Glomerular visceral epithelial cell (primary cell): ENCODE measurements around the gene STK24.
"Not testable (repeated sequence)": the region's sequence is repeated elsewhere in the genome, so short reads cannot be mapped to it uniquely, and the experiment has no call there.

ENCODE experiments used
- DNase-seq: peaks from one replicate; pipeline ENCODE4 v3.0.0-alpha.2; 2016; ENCODE audit errors: extremely low spot score

The STK24 gene

DNA sequence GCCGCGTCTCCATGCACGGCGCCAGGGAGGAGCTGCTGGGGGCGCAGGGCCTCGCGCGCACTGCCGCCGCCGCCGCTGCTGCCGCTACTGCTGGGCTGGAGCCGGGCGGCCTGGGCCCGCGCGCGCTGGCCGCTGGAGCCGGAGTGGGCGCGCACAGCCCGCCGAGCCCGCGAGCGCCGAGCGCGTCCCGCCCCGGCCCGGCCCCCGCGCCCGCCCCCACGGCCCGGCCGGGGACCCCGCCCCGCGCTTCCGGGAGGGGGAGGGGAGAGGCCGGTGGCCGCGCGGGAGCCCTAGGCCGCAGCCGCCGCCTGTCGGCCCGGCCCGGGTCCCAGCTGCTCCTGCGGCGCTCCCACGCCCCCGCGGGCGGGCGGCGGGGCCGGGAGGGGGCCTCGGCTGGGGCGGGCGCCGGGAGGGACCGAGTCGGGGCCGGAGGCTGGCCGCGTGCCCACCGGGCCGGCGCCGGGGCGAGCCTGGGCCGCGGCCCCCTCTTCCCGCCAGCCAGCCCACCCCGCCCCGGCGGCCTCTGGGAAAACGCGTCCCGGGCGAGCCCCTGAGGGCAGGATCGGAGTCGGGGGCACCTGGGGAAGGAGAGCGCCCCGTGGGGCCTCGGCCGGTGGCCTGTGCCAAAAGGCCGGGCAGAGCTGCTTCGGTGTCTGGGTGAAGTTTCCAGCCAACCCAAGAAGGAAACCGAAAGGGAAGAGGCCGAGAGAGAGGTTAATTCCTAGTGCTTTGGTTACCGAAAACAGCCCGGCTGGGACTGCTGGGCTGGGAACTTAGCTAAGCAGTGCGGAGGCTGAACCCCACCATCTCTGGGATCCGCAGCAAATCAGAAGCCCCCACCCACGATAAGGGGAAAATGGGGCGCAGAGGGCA lies at the start of gene STK24:
Gene STK24 (minus strand): TSS at position 145 of the 873 bp plus-strand sequence. CDS start 321 bp downstream, outside the sequence.
- DNase-seq = peak; percentile 84

DNA sequence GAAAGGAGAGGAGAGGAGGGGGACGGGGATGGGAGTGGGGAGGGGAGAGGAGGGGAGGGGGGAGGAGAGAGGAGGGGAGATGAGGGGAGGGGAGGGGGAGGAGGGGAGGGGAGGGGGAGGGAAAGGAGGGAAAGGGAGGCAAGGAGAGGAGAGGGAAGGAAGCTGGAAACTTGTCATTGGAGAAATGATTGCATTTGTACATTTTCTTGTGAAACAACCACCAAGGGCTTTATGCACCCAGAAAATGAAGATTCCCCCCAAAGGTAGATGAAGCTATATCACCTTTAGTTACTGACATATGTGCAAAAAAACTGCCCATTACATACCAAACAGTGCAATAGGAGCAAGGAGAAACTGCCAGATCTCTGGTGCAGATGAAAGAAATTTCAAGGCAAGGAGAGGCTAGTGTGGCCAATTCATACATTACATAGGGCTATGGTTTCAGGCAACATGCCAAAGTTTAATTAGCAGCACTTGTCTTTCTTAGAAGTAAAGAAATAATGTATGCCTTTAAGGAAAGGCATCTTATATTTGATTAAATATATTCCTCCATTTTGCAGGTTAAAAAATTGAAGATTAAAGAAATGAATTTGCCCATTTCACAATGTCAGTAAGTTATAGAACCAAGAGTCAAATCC lies 49.5 kb upstream of the STK24 start:
- DNase-seq = no peak

DNA sequence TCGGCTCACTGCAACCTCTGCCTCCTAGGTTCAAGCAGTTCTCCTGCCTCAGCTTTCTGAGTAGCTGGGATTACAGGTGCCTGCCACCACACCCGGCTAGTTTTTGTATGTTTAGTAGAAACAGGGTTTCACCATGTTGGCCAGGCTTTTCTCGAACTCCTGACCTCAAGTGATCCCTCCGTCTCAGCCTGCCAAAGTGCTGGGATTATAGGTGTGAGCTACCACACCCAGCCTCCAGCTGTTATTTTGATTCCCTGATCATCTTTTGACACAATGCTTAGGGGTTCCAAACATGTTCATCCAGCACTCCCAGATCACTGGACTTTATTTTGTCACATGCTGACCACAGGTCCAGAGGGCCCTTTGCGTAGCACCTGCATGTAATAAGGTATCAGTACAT lies 47.7 kb upstream of the STK24 start:
- not testable (repeated sequence) for DNase-seq

DNA sequence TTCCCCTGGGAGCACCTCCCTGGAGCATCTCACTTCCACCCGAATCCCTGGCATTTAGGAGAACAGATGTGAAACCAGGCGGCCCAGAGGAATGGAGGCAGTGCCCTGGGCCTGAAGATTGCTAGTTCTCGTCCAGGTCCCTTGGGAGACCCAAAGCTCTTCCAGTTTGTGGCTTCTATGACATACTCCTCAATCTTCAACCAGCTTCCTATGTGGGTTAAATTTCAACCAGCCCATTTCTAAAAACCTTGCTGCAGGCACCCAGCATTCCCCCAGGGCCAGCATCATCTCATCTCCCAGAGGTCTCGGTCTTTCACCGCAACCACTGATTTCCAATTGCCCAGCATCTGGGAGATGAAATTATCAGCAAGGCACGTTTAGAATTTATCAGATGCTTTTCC lies 46.0 kb upstream of the STK24 start:
- DNase-seq = no peak

DNA sequence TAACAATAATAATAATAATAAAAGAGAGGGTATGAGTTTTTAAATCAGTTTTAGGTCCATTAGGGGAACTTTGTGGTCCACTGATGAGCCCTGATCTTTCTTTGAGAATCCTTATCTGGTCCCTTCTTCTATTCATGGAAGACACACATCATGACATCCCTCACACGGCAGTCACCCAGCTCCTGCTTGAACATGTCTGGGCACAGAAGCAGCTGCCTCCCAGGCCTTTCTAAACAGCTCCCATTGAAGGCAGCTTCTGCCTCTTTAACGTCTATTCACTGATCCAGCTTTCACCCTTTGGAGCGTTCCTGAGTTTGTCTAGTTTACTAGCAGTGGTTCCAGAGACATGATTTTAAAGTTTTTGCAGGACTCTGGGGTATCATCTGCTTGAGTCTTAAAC lies 42.6 kb upstream of the STK24 start:
- no peak for DNase-seq

DNA sequence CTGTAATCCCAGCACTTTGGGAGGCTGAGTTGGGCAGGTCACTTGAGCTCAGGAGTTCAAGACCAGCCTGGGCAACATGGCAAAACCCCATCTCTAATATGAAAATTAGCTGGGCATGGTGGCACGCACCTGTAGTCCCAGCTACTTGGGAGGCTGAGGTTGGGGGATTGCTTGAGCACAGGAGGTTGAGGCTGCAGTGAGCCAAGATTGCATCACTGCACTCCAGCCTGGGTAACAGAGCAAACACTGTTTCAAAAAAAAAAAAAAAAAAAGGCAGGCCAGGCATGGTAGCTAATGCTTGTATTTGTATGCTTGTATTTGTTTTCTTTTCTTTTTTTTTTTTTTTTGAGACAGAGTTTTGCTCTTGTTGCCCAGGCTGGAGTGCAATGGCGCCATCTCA lies 38.7 kb upstream of the STK24 start:
- DNase-seq = not testable (repeated sequence)

DNA sequence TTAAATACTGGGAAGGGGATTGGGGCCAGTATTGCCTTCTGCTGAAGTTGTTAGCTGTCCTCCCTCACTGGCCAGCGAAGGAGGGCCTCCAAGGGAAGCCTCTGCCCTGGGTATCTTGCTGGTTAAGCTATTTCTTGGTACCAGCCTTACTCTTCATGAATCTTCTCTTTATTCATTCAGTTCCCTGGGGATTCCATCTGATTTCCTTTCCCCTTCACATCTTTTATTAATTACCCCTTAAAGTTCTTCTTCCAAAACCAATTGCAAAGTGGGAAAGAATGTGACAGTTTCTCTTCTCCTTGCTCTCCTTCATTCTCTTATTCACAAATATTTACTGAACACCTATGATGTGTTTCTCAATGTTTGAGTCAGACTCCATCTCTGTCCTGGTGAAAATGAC lies 36.7 kb upstream of the STK24 start:
- DNase-seq = no peak

DNA sequence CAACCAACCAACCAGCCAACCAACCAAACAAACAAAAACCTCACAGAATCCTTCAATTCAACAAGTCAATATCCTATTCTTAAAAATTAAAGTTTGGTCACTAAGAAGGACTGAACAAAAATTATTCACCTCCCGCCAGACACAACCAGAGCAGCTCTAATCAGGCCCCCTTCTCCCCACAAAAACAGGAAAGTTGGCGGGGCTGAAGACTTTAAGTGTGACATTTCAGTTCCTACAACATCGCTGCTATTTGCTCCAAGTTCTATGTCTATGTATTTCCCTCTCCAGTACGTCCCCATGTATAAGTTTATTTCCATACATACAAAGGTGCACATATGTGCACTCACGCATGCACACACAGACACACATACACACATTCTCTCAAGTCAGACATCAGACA lies 32.8 kb upstream of the STK24 start:
- no peak for DNase-seq

DNA sequence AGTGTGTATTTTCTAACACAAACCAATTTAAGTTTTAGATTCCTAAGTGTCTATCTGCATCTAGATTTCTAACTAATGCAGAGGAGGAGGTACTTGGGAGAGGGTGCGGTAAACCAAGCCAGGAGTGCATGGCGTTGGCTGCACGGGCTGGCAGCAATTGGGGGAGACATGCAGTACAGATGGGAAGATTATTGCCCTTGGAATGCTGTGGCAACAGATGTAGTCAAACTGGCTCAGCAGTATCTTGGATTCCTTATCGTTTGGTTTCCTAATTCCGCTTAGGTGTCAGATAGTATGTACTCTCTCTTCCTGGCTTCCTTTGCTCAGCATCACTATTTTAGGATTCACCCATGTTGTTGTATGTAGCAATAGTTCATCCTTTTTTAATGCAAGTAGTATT lies 29.4 kb upstream of the STK24 start:
- no peak for DNase-seq

DNA sequence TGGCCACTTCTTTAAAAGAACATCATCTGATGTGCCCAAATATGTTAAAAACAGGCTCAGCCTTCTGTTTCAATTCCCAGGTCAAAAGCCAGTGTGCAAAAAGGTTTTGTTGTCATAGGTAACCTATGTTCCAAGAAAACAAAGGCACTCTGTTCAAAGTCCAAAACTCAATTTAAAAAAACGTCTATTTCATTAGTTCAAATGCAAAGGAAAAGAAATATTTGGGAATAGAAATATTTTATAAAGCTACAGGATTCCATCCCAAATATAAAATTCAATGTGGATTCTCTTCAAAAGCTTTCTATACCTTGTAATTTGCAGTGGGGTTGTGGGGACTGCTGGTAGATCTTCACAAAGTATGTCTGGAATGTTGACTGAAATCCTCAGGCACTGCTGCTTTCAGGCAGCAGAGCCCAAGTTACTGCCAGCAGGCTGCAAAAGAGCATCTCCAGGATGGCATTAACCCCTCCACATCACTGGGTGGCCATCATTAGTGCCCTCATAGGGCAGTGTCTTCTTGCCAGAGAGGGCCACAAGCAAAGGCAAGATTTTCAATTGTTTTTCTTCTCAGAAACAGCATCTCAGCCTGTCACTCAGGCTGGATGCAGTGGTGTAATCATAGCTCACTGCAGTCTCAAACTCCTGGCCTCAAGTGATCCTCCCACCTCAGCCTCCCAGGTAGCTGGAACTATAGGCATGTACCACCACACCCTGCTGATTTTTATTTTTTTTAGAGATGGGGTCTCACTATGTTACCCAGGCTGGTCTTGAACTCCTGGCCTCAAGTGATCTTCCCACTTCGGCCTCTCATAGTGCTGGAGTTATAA lies 22.8 kb upstream of the STK24 start:
- DNase-seq = no peak

DNA sequence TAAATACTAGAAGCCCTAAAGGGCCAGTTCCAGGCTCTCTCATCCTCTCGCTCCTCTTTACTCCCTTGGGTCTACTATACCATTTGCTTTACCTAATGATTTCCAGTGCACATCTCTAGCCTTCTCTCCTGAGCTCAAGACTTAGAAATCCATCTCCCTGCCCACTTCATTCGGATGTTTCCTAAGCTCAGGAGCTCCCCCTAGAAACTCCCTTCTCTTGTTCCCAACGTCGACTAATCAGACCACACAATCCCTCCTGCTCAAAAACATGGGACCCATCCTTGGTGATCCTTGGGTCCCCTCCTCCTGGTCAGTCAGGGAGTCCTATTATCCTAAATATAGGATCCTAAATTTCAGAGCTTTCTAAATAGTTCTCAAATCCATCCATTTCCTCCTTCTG lies 21.1 kb upstream of the STK24 start:
- DNase-seq = no peak

DNA sequence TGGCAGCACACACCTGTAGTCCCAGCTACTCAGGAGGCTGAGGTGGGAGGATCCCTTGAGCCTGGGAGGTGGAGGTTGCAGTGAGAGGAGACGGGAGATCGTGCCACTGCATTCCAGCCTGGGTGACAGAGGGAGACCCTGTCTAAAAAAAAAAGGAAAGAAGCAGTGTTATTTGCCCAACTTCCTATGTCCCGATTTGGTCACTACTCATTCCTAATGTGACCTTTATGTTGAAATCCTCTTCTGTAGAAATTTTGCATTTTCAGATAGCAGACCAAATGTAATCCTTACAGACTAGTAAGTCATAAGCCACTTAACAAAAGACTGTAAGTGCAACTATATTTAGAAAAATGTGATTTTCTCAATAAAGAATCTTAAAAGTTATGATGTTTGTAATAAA lies 18.2 kb upstream of the STK24 start:
- no peak for DNase-seq

DNA sequence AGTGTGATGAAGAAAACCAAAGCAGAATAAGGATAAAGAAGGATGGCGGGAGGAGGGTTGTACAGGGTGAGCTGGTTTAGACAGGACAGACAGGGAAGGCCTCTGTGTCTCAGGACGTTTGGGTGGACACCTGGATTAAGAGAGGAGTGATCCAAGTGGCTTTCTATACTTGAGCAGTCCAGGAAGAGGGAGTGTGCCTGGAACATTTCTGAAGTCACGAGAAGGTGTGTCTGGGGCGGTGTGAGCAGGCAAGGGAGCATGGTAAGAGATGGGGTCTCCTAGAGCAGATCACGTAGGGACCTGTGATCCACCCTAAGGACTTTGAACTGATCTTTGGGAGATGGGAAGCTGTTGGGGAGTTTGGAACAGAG lies 15.4 kb upstream of the STK24 start:
- DNase-seq = no peak

DNA sequence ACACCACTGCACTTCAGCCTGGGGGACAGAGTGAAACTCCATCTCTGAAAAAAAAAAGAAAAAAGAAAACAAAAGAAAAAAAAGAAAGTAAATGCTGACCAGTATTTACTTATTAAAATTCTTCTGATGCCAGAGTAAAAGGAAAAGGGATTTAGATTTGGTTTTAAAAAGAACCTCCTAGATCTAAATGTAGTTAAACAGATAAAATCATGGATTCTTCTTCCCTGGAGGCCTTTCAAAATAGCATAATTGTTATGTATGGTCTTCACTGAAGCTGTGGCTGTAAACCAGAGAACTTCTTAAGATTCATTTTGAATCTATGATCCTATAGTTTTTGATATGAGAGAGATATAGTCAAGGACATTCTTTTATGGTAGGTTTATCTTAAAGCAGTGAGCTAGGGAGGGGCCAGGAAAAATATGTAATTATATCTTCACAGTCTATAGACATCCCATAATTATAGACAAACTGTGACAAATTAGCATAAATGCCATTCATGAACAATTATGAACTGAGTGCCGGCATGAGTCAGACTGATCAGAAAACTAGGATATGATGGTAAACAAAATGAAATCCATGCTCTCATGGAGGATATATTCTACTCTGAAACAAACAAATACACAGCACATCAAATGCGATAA lies 14.9 kb upstream of the STK24 start:
- DNase-seq = no peak

DNA sequence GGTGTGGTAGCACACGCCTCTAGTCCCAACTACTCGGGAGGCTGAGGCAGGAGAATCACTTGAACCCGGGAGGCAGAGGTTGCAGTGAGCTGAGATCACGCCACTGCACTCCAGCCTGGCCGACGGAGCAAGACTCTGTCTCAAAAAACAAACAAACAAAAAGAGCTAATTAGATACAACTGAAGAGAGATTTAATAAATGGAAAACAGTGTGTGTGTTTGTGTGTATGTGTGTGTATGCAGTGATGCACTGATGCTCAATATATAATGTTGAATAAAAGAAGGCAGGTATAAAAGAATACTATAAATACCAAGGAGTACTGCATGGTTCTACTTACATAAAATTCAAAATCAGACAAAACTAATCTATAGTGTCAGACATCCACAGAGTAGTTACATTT lies 13.6 kb upstream of the STK24 start:
- DNase-seq = not testable (repeated sequence)

DNA sequence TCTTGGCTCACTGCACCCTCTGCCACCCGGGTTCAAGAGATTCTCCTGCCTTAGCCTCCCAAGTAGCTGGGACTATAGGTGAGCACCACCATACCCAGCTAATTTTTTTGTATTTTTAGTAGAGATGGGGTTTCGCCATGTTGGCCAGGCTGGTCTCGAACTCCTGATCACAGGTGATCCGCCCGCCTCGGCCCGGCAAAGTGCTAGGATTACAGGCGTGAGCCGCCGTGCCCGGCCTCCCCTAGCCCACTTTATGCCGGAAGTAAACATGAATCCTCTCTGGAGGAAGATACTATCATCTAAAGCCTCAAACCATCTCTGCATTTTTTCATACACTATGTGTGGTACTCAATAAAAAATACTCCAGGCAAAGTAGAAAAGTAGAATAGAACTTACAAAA lies 12.6 kb upstream of the STK24 start:
- not testable (repeated sequence) for DNase-seq

DNA sequence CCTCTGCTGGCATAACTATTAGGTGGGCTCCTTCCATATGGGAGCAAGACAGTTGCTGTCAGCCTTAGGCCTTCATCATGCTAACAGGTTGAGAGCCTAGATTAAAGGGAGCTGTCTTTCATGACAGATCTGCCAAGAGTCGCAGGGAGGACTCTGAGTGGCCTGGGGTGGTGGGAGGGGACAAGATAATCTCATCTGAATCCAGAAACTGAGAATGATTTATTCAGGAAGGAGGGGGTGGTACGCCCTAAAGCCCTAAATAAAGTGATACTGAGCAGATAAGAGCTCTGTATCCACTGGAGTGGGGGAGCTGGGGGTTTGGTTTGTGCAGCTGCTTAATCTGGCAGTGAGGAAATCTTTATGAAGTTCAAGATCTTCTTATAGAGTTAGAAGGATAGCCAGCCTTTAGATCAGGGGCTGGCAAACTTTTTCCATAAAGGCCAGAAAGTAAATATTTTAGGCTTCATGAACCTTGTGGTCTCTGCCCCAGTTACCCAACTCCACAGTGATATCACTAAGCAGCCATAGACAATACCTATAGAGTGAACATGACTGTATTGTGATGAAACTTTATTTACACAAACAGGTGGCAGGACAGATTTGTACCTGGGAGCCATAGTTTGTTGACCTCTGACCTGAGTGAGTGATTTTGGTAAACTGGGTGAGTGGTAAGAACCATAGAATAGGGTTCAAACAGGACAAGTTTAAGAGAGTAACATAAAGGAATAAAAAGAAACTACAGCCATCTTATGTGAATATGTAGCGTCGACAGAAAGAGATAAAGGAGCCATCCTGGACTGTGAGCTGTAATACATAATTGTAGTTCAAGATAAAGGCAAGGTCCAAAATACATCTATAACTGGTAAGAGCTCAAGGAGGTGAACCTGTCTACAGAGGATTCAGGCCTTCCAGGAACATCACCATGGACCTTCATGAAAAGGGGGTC lies 9.8 kb upstream of the STK24 start:
- no peak for DNase-seq

DNA sequence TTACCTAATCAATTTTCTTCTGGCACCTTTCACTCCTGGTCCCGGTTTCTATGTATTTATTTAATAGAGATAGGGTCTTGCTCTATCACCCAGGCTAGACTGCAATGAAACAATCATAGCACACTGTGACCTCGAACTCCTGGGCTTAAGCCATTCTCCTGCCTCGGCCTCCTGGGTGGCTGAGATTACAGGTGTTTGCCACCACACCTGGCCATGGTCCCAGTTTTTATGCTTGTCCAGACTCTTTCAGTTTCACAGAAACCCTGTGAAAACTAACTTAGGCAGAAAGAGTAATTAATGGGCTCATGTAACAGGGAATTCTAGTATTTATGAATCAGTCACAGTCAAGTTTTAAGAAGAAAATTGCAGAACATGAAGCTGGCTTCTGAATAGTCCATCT lies 9.0 kb upstream of the STK24 start:
- no peak for DNase-seq

DNA sequence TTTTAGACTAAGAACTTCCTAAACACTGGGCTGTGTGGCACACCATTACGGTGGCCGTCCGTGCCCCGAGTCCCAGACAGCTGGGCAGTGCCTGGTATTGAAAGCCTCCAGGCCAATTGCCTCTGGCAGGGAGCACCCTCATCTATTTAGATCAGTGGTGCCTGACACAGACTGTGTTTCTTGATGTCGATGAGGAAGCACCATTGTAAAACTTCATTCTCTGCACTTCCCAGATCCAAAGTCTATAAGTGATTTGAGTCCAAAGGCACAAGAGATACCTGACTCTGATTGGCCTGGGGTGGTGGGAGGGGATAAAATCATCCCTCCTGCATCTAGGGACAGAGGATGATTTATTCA lies 8.5 kb upstream of the STK24 start:
- no peak for DNase-seq

DNA sequence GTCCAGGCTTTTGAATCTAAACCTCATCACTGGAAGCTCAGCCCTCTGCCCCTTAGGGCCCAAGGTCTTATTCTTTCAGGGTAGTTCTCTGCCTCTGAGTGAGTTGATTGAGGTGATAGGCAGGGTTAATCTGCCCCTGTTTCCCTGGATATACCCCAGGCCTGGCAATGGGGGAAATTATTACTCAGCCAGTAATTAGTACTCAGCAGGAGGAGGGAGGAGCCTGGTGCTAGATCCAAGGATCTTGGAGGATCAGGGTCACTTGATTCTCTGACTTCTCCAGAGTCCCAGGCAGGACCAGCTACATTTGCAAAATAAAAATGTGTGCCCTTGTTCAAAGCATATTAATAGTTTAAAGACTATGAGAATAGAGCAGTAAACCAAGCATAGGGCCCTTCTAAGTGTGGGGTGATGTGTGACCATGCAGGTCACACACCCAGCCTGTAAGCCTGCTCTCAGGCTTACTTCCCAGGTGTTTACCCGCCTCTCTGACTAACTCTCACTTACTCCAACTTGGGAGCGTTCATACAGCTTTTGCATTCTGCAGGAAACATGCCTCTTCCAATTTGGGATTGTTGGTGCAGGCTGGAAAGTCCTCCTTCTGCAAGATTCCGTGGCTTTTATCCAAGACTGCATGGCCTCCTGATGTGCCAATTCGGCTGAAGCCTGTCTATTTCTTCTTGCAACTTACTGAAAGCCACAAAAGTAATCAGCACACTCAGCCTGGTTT lies 7.9 kb upstream of the STK24 start:
- no peak for DNase-seq
